Activated CD4-positive, alpha-beta memory T cell treated with anti-CD3 and anti-CD28 coated beads, Interleukin-2, amount 10 ng/mL, durations not matched to agents 7 days and 5 days (primary cell): ENCODE measurements around the gene GFRA3. TPM values are rescaled to one million over a fixed set of nuclear protein-coding genes. Genes with fewer than 3 reads are reported as not detected.
"Not testable (repeated sequence)": the region's sequence is repeated elsewhere in the genome, so short reads cannot be mapped to it uniquely, and the experiment has no call there.

Experiments used
- CTCF ChIA-PET: fragments of 350-600 bp; sonication (Branson Sonifier 250); formaldehyde crosslinking; loops from one replicate; lab custom pipeline; 2021; ENCODE audit warnings: antibody characterized with exemption, inconsistent platforms; lab: Charles Lee
- POLR2A ChIA-PET: fragments of 350-600 bp; sonication (Branson Sonifier 250); formaldehyde crosslinking; loops from one replicate; lab custom pipeline; 2021; ENCODE audit warnings: antibody characterized with exemption; lab: Charles Lee
- DNase-seq: peaks from one replicate; pipeline ENCODE4 v3.0.0-alpha.2; 2020
- H3K27ac Mint-ChIP-seq: one replicate; pipeline ENCODE4 v1.8.0; 2021; ENCODE audit warnings: mild to moderate bottlenecking, mixed read lengths
- H3K27me3 Mint-ChIP-seq: one replicate; pipeline ENCODE4 v1.8.0; 2021; ENCODE audit warnings: mixed read lengths
- H3K36me3 Mint-ChIP-seq: one replicate; pipeline ENCODE4 v1.8.0; 2021; ENCODE audit warnings: low read depth, mixed read lengths
- H3K4me1 Mint-ChIP-seq: one replicate; pipeline ENCODE4 v1.8.0; 2021; ENCODE audit warnings: mixed read lengths
- H3K4me3 Mint-ChIP-seq: one replicate; pipeline ENCODE4 v1.8.0; 2021; ENCODE audit warnings: mild to moderate bottlenecking, mixed read lengths
- H3K9me3 Mint-ChIP-seq: one replicate; pipeline ENCODE4 v1.8.0; 2021; ENCODE audit warnings: mixed read lengths
- total RNA-seq, 2 experiments: library from RNA; stranded (reverse); gene quantifications; one replicate each; pipeline ENCODE4 v1.2.3, GENCODE V29; 2021

GFRA3 gene
- total RNA-seq, 2 experiments from 2014 or later = not detected

- no peaks in the 10 kb centered on the region for H3K9me3 Mint-ChIP-seq
- H3K27me3 Mint-ChIP-seq = peaks cover 34% of the 10 kb centered on the region
- no peak overlapping the region for H3K4me3 Mint-ChIP-seq
- no peak overlapping the region for H3K27ac Mint-ChIP-seq
- DNase-seq = no peak
- H3K36me3 Mint-ChIP-seq = no peaks in the 10 kb centered on the region
- CTCF ChIA-PET = no interaction called here
- POLR2A ChIA-PET = no interaction called here
- H3K4me1 Mint-ChIP-seq = peaks cover 6% of the 10 kb centered on the region
These were observed 960 bp upstream of the GFRA3 start for GRCh38 chr5:138275379-138275782.

GRCh38 chr5:138273834-138274188 lies 610 bp downstream of the GFRA3 start:
- no peak overlapping the region for H3K27ac Mint-ChIP-seq
- no peak overlapping the region for H3K4me3 Mint-ChIP-seq
- POLR2A ChIA-PET = no interaction called here
- CTCF ChIA-PET = no interaction called here
- H3K9me3 Mint-ChIP-seq = no peaks in the 10 kb centered on the region
- H3K4me1 Mint-ChIP-seq = peaks cover 6% of the 10 kb centered on the region
- DNase-seq = no peak
- H3K27me3 Mint-ChIP-seq = peaks cover 34% of the 10 kb centered on the region
- H3K36me3 Mint-ChIP-seq = no peaks in the 10 kb centered on the region

DNA sequence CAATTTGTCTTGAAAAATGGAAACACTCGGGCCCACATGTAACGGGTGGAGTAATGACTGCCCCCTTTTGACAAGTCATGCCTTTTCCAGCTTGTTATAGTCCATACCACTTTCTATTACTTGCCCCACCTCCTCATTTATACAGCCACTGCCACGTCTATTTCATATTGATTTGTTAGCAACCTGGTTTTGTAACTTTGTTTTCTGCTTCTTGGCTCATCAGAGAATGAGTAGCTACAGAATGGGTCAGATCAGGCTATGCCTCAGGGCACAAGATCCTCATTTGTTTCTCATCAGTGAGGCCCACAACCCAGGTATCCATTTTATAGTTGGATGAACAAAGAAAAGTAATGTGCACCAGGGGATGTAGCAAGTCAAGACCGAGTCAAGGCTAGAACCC lies 1.7 kb downstream of the GFRA3 start:
- ChIA-PET POLR2A (no interaction called here), CTCF (no interaction called here)
- no peak for DNase-seq
- Mint-ChIP-seq H3K4me3 (no peak overlapping the region), H3K27ac (no peak overlapping the region), H3K9me3 (no peaks in the 10 kb centered on the region), H3K27me3 (peaks cover 32% of the 10 kb centered on the region), H3K4me1 (peaks cover 6% of the 10 kb centered on the region), H3K36me3 (no peaks in the 10 kb centered on the region)

DNA sequence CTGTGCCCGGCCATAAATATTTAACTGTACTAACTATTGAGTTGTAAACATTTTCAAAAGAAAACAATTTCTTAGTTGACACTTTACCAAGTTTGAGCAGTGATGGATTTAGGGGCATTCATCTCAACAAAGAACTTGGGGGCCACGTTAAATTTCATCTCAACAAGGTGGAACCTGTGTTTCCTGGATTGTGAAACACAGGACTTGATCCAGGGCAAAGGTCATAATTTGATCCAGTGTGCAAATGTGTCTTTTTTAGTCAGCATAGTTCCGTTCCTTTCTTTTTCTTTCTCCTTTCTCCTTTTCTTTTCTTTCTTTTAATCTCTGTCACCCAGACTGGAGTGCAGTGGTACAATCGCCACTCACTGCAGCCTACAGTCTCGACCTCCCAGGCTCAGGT lies 3.1 kb downstream of the GFRA3 start:
- Mint-ChIP-seq H3K4me1 (peaks cover 6% of the 10 kb centered on the region), H3K9me3 (no peaks in the 10 kb centered on the region), H3K27ac (no peak overlapping the region), H3K4me3 (no peak overlapping the region), H3K27me3 (peaks cover 31% of the 10 kb centered on the region), H3K36me3 (no peaks in the 10 kb centered on the region)
- DNase-seq = no peak
- CTCF ChIA-PET = no interaction called here
- POLR2A ChIA-PET = no interaction called here

GRCh38 chr5:138264183-138264582 lies 10.2 kb downstream of the GFRA3 start:
- CTCF ChIA-PET = no interaction called here
- POLR2A ChIA-PET = no interaction called here
- H3K4me1 Mint-ChIP-seq = no peaks in the 10 kb centered on the region
- H3K4me3 Mint-ChIP-seq = no peak overlapping the region
- H3K36me3 Mint-ChIP-seq = no peaks in the 10 kb centered on the region
- DNase-seq = no peak
- no peak overlapping the region for H3K27ac Mint-ChIP-seq
- H3K9me3 Mint-ChIP-seq = no peaks in the 10 kb centered on the region
- H3K27me3 Mint-ChIP-seq = peaks cover 14% of the 10 kb centered on the region

- Mint-ChIP-seq H3K9me3 (no peaks in the 10 kb centered on the region), H3K4me1 (no peaks in the 10 kb centered on the region), H3K27me3 (peaks cover 14% of the 10 kb centered on the region), H3K4me3 (no peak overlapping the region), H3K36me3 (no peaks in the 10 kb centered on the region), H3K27ac (no peak overlapping the region)
- CTCF ChIA-PET = no interaction called here
- POLR2A ChIA-PET = no interaction called here
- no peak for DNase-seq
These were observed 10.8 kb downstream of the GFRA3 start for GRCh38 chr5:138263581-138263980.

DNA sequence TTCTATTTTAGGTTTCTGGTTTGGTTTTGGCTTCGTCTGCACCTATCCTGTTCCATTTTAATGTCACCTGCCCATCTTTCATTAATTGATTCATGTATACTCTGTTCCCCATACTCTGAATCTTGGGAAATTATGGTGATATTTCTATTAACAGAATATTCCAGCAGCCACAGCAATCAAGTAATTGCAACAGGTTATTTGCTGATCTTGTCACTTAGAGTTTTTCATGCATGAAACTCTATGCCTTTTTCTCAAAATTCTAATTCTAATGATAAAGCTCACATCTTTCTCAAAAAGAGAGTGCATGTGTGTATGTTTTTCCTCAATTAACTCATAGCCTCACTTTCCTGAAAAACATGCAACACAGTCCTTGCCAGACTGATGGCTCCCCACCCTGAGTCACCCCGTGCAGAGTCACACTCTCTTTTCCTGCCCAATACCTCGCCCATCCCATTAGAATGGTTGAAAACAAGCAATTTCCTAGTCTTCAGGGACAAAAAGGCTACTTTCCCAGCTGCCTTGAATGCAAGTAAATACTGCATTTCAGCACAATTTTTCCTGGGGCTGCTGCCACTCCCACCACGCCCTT lies 15.6 kb downstream of the GFRA3 start:
- ChIA-PET CTCF (no interaction called here), POLR2A (interaction anchor here (1.2 kb wide), 1 partner anchor 15 kb away, joined by 3 read pairs; no protein-coding TSS in a partner anchor)
- Mint-ChIP-seq H3K9me3 (no peaks in the 10 kb centered on the region), H3K27me3 (peaks cover 11% of the 10 kb centered on the region), H3K4me3 (no peak overlapping the region), H3K4me1 (no peaks in the 10 kb centered on the region), H3K27ac (no peak overlapping the region), H3K36me3 (no peaks in the 10 kb centered on the region)
- DNase-seq = no peak

DNA sequence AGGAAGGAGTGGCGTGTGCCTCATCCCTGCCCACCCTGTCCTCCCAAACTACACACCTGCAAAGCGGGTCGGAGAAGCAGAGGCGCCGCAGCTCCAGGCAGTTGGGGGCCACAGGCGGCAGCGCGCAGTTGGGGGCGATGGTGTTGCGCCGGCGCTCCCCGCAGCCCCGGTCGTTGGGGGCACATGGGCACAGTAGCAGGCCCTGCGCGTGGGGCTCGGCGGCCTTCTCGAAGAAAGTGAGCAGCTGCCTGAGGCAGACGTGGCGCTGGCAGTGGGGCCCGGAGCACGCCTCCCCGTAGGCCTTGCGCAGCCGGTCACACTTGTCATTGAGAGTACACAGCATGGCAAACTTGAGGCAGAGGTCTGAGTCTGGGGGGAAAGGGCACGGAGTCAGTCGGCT lies 16.8 kb downstream of the GFRA3 start:
- Mint-ChIP-seq H3K27me3 (peaks cover 7% of the 10 kb centered on the region), H3K4me1 (no peaks in the 10 kb centered on the region)

GRCh38 chr5:138252944-138253343 lies 21.5 kb downstream of the GFRA3 start:
- Mint-ChIP-seq H3K9me3 (no peaks in the 10 kb centered on the region), H3K4me1 (no peaks in the 10 kb centered on the region), H3K36me3 (no peaks in the 10 kb centered on the region), H3K4me3 (no peak overlapping the region), H3K27ac (no peak overlapping the region), H3K27me3 (peaks cover 7% of the 10 kb centered on the region)
- ChIA-PET POLR2A (no interaction called here), CTCF (no interaction called here)
- no peak for DNase-seq

More for the DNA sequence above, 16.8 kb downstream of the GFRA3 start:
- DNase-seq = no peak
- no peak overlapping the region for H3K4me3 Mint-ChIP-seq
- no peaks in the 10 kb centered on the region for H3K9me3 Mint-ChIP-seq
- H3K36me3 Mint-ChIP-seq = no peaks in the 10 kb centered on the region
- H3K27ac Mint-ChIP-seq = no peak overlapping the region
- CTCF ChIA-PET = no interaction called here
- POLR2A ChIA-PET = no interaction called here

- POLR2A ChIA-PET, DNase-seq, H3K4me3 Mint-ChIP-seq, H3K27ac Mint-ChIP-seq, H3K36me3 Mint-ChIP-seq, CTCF ChIA-PET, H3K9me3 Mint-ChIP-seq, H3K4me1 Mint-ChIP-seq: not testable (repeated sequence)
- H3K27me3 Mint-ChIP-seq = peaks cover 19% of the 10 kb centered on the region
These were observed 26.6 kb downstream of the GFRA3 start for GRCh38 chr5:138247800-138248199.

DNA sequence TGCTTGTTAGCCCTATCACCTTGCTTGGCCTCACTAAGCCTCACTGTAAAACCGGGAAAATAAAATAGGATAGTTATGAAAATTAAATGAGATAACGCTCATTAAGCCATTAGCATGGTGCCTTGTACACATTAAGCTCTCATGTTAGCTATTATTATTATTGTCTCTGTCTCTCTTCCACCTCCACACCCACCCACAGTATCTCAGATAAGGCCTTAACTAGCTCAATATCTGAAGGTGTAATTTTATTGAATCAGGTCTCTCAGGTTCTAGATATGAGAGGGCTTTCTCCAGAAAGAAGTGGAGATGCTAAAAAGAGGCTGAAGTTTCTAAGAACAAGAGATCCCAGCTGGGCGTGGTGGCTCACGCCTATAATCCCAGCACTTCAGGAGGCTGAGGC lies 27.6 kb downstream of the GFRA3 start:
- Mint-ChIP-seq H3K27me3 (peaks cover 27% of the 10 kb centered on the region), H3K9me3 (no peaks in the 10 kb centered on the region), H3K27ac (no peak overlapping the region), H3K4me3 (no peak overlapping the region), H3K36me3 (no peaks in the 10 kb centered on the region), H3K4me1 (peaks cover 2% of the 10 kb centered on the region)
- DNase-seq = no peak
- ChIA-PET CTCF (no interaction called here), POLR2A (no interaction called here)

GRCh38 chr5:138246334-138246733 lies 28.1 kb downstream of the GFRA3 start:
- DNase-seq = no peak
- Mint-ChIP-seq H3K4me3 (no peak overlapping the region), H3K27me3 (peaks cover 30% of the 10 kb centered on the region), H3K4me1 (peaks cover 4% of the 10 kb centered on the region), H3K9me3 (no peaks in the 10 kb centered on the region), H3K27ac (no peak overlapping the region), H3K36me3 (no peaks in the 10 kb centered on the region)
- ChIA-PET CTCF (no interaction called here), POLR2A (no interaction called here)

DNA sequence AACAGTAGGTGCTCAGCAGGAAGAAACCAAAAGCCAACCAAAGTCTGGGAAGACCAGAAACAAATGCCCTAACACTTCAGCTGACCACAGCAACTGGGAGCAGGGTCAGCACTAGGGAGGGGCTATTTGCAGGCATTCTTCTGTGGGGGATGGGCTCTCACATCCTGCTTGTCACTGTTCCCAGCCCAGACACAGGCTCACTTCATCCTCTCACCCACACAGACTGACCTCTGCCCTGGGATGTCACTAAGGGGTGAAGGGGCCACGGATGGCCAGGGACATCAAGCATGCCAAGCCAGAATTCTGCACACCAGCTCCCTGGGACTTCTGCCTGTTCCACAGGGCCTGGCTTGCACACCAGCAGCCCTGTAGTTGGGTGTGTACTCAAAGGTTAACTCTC lies 28.7 kb downstream of the GFRA3 start:
- POLR2A ChIA-PET = no interaction called here
- Mint-ChIP-seq H3K36me3 (no peaks in the 10 kb centered on the region), H3K27ac (no peak overlapping the region), H3K27me3 (peaks cover 36% of the 10 kb centered on the region), H3K4me3 (no peak overlapping the region), H3K9me3 (no peaks in the 10 kb centered on the region), H3K4me1 (peaks cover 10% of the 10 kb centered on the region)
- CTCF ChIA-PET = interaction anchor here (0.5 kb wide), 1 partner anchor 17 kb away, joined by 3 read pairs; no protein-coding TSS in a partner anchor
- no peak for DNase-seq

GRCh38 chr5:138243794-138244193 lies 30.6 kb downstream of the GFRA3 start:
- no peaks in the 10 kb centered on the region for H3K9me3 Mint-ChIP-seq
- H3K4me1 Mint-ChIP-seq = peaks cover 13% of the 10 kb centered on the region
- POLR2A ChIA-PET = interaction anchor here (1.4 to 1.5 kb wide), 2 partner anchors 11 to 16 kb away, joined by 3 to 4 read pairs; no protein-coding TSS in a partner anchor
- peaks cover 50% of the 10 kb centered on the region for H3K27me3 Mint-ChIP-seq
- H3K27ac Mint-ChIP-seq = no peak overlapping the region
- CTCF ChIA-PET = interaction anchor here (0.6 to 1.5 kb wide), 2 partner anchors 19 to 231 kb away, joined by 3 read pairs; no protein-coding TSS in a partner anchor
- DNase-seq = no peak
- H3K36me3 Mint-ChIP-seq = no peaks in the 10 kb centered on the region
- H3K4me3 Mint-ChIP-seq = no peak overlapping the region
